ENCODE results near the gene MAP1S. TPM values are rescaled to one million over a fixed set of nuclear protein-coding genes. Genes with fewer than 3 reads are reported as not detected.
A peak's percentile ranks its signal among the peaks of the same experiment; 100 is the strongest.

MAP1S gene
- total RNA-seq, 1 donor from 2014 or later: 67.1 TPM

GRCh38 chr19:17695198-17695597 lies 24.1 kb upstream of the MAP1S start:
- Histone ChIP-seq H3K4me1 (no peaks in the 10 kb centered on the region), H3K36me3 (no peaks in the 10 kb centered on the region), H3K27ac (no peak overlapping the region), H3K4me3 (no peak overlapping the region), H3K9me3 (no peaks in the 10 kb centered on the region), H3K27me3 (ENCODE audit: low read depth) (peaks cover 25% of the 10 kb centered on the region)
- intact Hi-C loops (cut with DNase I): no loop called here
- DNase-seq: no peak
- no peak for ATAC-seq
- TF ChIP-seq CTCF (IDR thresholded peaks at IDR 0.05): no peak

DNA sequence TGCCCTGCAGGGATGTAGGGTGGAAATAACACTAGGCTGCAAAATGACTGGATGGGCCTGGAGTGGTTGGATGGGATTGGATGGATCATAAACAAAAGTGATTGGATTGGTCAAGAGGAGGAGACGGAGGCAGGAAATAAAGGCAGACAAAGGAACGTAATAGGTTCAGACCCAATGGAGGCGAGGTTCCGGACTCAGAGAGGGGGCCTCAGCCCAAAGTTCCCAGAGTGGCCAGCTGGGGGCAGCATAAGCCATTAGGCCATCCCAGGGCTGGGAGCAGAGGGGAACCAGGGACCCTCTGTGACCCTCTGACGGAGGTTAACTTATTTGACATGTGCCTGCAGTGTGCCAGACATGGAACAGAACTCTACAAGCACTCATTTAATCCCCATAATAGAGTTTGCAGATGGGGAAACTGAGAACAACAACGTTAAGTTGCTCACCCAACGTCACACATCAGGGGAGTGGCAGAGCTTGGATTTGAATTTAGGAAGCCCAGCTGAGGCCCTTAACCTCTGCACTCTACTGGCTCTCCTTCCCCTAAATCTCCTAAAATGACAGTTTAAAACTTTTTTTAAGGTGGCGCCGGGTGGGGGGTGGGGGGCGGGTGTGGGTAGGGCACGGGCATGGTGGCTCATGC lies 15.3 kb upstream of the MAP1S start:
- Histone ChIP-seq H3K4me1 (no peaks in the 10 kb centered on the region), H3K36me3 (no peaks in the 10 kb centered on the region), H3K27ac (no peak overlapping the region), H3K27me3 (ENCODE audit: low read depth) (no peaks in the 10 kb centered on the region), H3K9me3 (no peaks in the 10 kb centered on the region), H3K4me3 (no peak overlapping the region)
- intact Hi-C loops (cut with DNase I): loop anchor here (10.0 kb wide), 1 partner anchor 61 kb away; no protein-coding TSS in a partner anchor
- peak; percentile 92 for TF ChIP-seq CTCF (IDR thresholded peaks at IDR 0.05)
- DNase-seq: peak; percentile 68
- ATAC-seq: peak; percentile 80 to 89

GRCh38 chr19:17706750-17707181 lies 12.5 kb upstream of the MAP1S start:
- no peaks in the 10 kb centered on the region for H3K4me1 ChIP-seq
- TF ChIP-seq CTCF (IDR thresholded peaks at IDR 0.05): no peak
- ATAC-seq (peak in 1 of 2 donors; percentile 36), DNase-seq (no peak)
- no peaks in the 10 kb centered on the region for H3K27me3 ChIP-seq (ENCODE audit: low read depth)
- H3K9me3 ChIP-seq: no peaks in the 10 kb centered on the region
- intact Hi-C loops (cut with DNase I): loop anchor here (10.0 kb wide), 1 partner anchor 58 kb away; no protein-coding TSS in a partner anchor
- H3K36me3 ChIP-seq: no peaks in the 10 kb centered on the region
- H3K4me3 ChIP-seq: no peak overlapping the region
- H3K27ac ChIP-seq: no peak overlapping the region

GRCh38 chr19:17711851-17712250 lies 7.4 kb upstream of the MAP1S start:
- H3K27me3 ChIP-seq (ENCODE audit: low read depth): no peaks in the 10 kb centered on the region
- H3K36me3 ChIP-seq: no peaks in the 10 kb centered on the region
- DNase-seq: no peak
- H3K4me3 ChIP-seq: no peak overlapping the region
- intact Hi-C loops (cut with DNase I): no loop called here
- no peak for TF ChIP-seq CTCF (IDR thresholded peaks at IDR 0.05)
- H3K4me1 ChIP-seq: peaks cover 3% of the 10 kb centered on the region
- no peaks in the 10 kb centered on the region for H3K9me3 ChIP-seq
- no peak overlapping the region for H3K27ac ChIP-seq
- no peak for ATAC-seq

DNA sequence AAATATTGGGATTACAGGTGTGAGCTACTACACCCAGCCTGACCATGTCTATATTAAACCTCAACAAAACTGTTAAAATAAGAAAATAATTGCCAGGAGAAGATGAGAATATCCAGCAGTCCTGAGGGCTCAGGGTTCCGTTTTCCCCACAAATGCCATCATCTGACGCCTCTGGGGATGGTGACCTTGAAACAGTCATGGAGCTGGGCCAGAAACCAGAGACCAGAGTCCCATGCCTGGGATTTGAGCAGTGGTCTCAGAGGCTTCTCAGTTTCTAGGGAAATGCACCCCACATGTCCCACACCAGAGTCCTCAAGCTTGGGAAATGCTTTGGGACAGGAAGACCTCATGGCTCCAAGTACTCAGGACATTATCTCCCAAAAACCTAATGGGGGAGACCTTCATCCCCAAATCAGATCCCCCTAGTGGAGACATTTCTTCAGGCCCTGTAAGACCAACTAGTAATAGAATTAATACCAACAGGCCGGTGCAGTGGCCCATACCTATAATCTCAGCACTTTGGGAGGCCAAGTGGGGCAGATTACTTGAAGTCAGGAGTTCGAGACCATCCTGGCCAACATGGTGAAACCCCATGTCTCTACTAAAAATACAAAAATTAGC lies 2.9 kb upstream of the MAP1S start:
- H3K27ac ChIP-seq: no peak overlapping the region
- no peaks in the 10 kb centered on the region for H3K36me3 ChIP-seq
- DNase-seq: no peak
- no peaks in the 10 kb centered on the region for H3K9me3 ChIP-seq
- no peaks in the 10 kb centered on the region for H3K27me3 ChIP-seq (ENCODE audit: low read depth)
- H3K4me3 ChIP-seq: no peak overlapping the region
- no peak for ATAC-seq
- intact Hi-C loops (cut with DNase I): no loop called here
- TF ChIP-seq CTCF (IDR thresholded peaks at IDR 0.05): no peak
- peaks cover 41% of the 10 kb centered on the region for H3K4me1 ChIP-seq
